Measurements from ENCODE around the gene PROC. TPM values are rescaled to one million over a fixed set of nuclear protein-coding genes. Genes with fewer than 3 reads are reported as not detected.

Gene PROC
- total RNA-seq, 4 donors from 2014 or later = not detected

- TF ChIP-seq, protein P1, sequence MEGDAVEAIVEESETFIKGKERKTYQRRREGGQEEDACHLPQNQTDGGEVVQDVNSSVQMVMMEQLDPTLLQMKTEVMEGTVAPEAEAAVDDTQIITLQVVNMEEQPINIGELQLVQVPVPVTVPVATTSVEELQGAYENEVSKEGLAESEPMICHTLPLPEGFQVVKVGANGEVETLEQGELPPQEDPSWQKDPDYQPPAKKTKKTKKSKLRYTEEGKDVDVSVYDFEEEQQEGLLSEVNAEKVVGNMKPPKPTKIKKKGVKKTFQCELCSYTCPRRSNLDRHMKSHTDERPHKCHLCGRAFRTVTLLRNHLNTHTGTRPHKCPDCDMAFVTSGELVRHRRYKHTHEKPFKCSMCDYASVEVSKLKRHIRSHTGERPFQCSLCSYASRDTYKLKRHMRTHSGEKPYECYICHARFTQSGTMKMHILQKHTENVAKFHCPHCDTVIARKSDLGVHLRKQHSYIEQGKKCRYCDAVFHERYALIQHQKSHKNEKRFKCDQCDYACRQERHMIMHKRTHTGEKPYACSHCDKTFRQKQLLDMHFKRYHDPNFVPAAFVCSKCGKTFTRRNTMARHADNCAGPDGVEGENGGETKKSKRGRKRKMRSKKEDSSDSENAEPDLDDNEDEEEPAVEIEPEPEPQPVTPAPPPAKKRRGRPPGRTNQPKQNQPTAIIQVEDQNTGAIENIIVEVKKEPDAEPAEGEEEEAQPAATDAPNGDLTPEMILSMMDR (IDR thresholded peaks at IDR 0.05; ENCODE audit: low read depth) = no peak
Measured at GRCh38 chr2:127475788-127476187, 57.6 kb downstream of the PROC start.

Small RNA genes within 50 kb of the gene (small RNA-seq; reads per million reads assigned to genes)
- not detected for gene MIR4783
- gene RNU4-48P = not detected

Other genes starting within 250 kb of the PROC start
- under 1 TPM in 3 of 4 donors, not detected in 1; 0.38 to 0.98 (median 0.51) TPM for gene CYP27C1, start 198.1 kb upstream of the PROC start, total RNA-seq
- 10 to 100 TPM; 32.8 to 45.4 (median 34.0) TPM for gene ERCC3, start 124.3 kb upstream of the PROC start, total RNA-seq
- gene MAP3K2, start 30.5 kb upstream of the PROC start, total RNA-seq = 10 to 100 TPM; 51.0 to 66.1 (median 64.7) TPM
- 10 to 100 TPM; 27.2 to 42.7 (median 34.9) TPM for gene IWS1, start 108.1 kb downstream of the PROC start, total RNA-seq
- gene MYO7B, start 117.3 kb downstream of the PROC start, total RNA-seq = under 1 TPM in 3 of 4 donors, not detected in 1; 0.49 to 0.57 (median 0.51) TPM
- not detected for gene GPR17, start 227.7 kb downstream of the PROC start, total RNA-seq